GM12878 (cell line): ENCODE measurements around the gene IL1RAPL1. TPM values are rescaled to one million over a fixed set of nuclear protein-coding genes. Genes with fewer than 3 reads are reported as not detected.
A peak's percentile ranks its signal among the peaks of the same experiment; 100 is the strongest.

Experiments
- BACH1 ChIP-seq: fragments of 450-650 bp; IDR thresholded peaks from 2 replicates; pipeline ENCODE4 v1.6.1; 2017; ENCODE audit warnings: mild to moderate bottlenecking, borderline replicate concordance
- BCL11A ChIP-seq: IDR thresholded peaks from 2 replicates; pipeline ENCODE4 v1.6.1; 2011; ENCODE audit warnings: low read depth, low read length
- BMI1 ChIP-seq: fragments of 450-650 bp; IDR thresholded peaks from 2 replicates; pipeline ENCODE4 v1.6.1; 2016; ENCODE audit warnings: mild to moderate bottlenecking, moderate library complexity, borderline replicate concordance
- CBX5 ChIP-seq: sonication (generic); IDR thresholded peaks from 2 replicates; pipeline ENCODE4 v1.6.1; 2016; ENCODE audit warnings: low read depth, moderate library complexity, mild to moderate bottlenecking, inconsistent platforms
- CREM ChIP-seq: IDR thresholded peaks from 2 replicates; pipeline ENCODE4 v1.6.1; 2014; ENCODE audit warnings: antibody characterized with exemption, low read depth
- ESRRA ChIP-seq: IDR thresholded peaks from 2 replicates; pipeline ENCODE4 v1.6.1; 2012; ENCODE audit warnings: mild to moderate bottlenecking, low read length, improper control_type of control experiment
- FOXK2 ChIP-seq: fragments of 450-650 bp; IDR thresholded peaks from 2 replicates; pipeline ENCODE4 v1.6.1; 2017; ENCODE audit warnings: mild to moderate bottlenecking, moderate library complexity
- FOXM1 ChIP-seq: IDR thresholded peaks from 2 replicates; pipeline ENCODE4 v1.6.1; 2012; ENCODE audit warnings: low read depth, mild to moderate bottlenecking, inconsistent platforms, low read length, moderate library complexity
- GATAD2B ChIP-seq: fragments of 450-650 bp; conservative IDR thresholded peaks from 2 replicates; pipeline ENCODE4 v1.6.1; 2017; ENCODE audit warnings: low read depth, mild to moderate bottlenecking, moderate library complexity
- HDGF ChIP-seq: fragments of 450-650 bp; IDR thresholded peaks from 2 replicates; pipeline ENCODE4 v1.6.1; 2016; ENCODE audit warnings: antibody characterized with exemption
- MTA2 ChIP-seq: fragments of 450-650 bp; IDR thresholded peaks from 2 replicates; pipeline ENCODE4 v1.6.1; 2016; ENCODE audit warnings: low read depth, mild to moderate bottlenecking, moderate library complexity
- MYC ChIP-seq: IDR thresholded peaks from 2 replicates; pipeline ENCODE4 v1.6.1; 2011; ENCODE audit warnings: mild to moderate bottlenecking, low read length, moderate library complexity, inconsistent platforms; ENCODE audit not compliant: insufficient read depth, insufficient replicate concordance, insufficient read length, severe bottlenecking
- RB1 ChIP-seq: fragments of 450-650 bp; formaldehyde crosslinking; IDR thresholded peaks from 2 replicates; pipeline ENCODE4 v1.6.1; 2017; ENCODE audit warnings: mild to moderate bottlenecking, borderline replicate concordance
- RELA ChIP-seq: fragments of 450-650 bp; IDR thresholded peaks from 2 replicates; pipeline ENCODE4 v1.8.0; 2014; ENCODE audit warnings: borderline replicate concordance; ENCODE audit not compliant: partially characterized antibody
- SMARCA5 ChIP-seq: fragments of 450-650 bp; IDR thresholded peaks from 2 replicates; pipeline ENCODE4 v1.6.1; 2017; ENCODE audit warnings: mild to moderate bottlenecking
- SUZ12 ChIP-seq: fragments of 200-600 bp; sonication (generic); IDR thresholded peaks from one replicate; pipeline ENCODE4 v1.6.1; 2018; ENCODE audit warnings: antibody characterized with exemption, mild to moderate bottlenecking; ENCODE audit not compliant: unreplicated experiment
- TAF1 ChIP-seq: IDR thresholded peaks from 2 replicates; pipeline ENCODE4 v1.6.1; 2011; ENCODE audit warnings: mild to moderate bottlenecking, low read depth, low read length, borderline replicate concordance
- TCF12 ChIP-seq: IDR thresholded peaks from 2 replicates; pipeline ENCODE4 v1.6.1; 2011; ENCODE audit warnings: low read depth, mild to moderate bottlenecking, low read length
- WRNIP1 ChIP-seq: IDR thresholded peaks from 2 replicates; pipeline ENCODE4 v1.6.1; 2011; ENCODE audit warnings: low read depth, low read length, improper control_type of control experiment, borderline replicate concordance
- YBX1 ChIP-seq: fragments of 450-650 bp; IDR thresholded peaks from 2 replicates; pipeline ENCODE4 v1.6.1; 2016; ENCODE audit warnings: antibody characterized with exemption
- ZNF217 ChIP-seq: fragments of 450-650 bp; IDR thresholded peaks from 2 replicates; pipeline ENCODE4 v1.6.1; 2017; ENCODE audit warnings: antibody characterized with exemption, mild to moderate bottlenecking
- ZNF384 ChIP-seq: IDR thresholded peaks from 2 replicates; pipeline ENCODE4 v1.6.1; 2012; ENCODE audit warnings: low read depth, mild to moderate bottlenecking, low read length, improper control_type of control experiment, borderline replicate concordance
- polyA plus RNA-seq, 11 experiments: library from polyadenylated mRNA; depleted of rRNA in 4 of 11; unstranded in 6 of 11; stranded (reverse) in 5 of 11; fragments of >200 nt; fragmentation: Nextera tagmentation in 4 of 11; fragmentation: Illumina TruSeq in 1 of 11; extraction: Ambion mirVana in 4 of 11; extraction: Trizol in 1 of 11; gene quantifications; 1 replicate in 1 of 11; 2 replicates in 10 of 11; pipeline versions ENCODE4 v1.2.1 to v1.2.3, GENCODE V29; 2011 to 2016; ENCODE audit warnings: inconsistent platforms in 2 of 11, missing spikeins in 2 of 11, low read depth in 1 of 11
- total RNA-seq, 4 experiments: library from RNA; depleted of rRNA in 3 of 4; stranded (reverse); fragments of >200 nt in 3 of 4; fragmentation: Illumina TruSeq in 1 of 4; extraction: Trizol in 1 of 4; gene quantifications; 2 replicates each; pipeline versions ENCODE4 v1.2.1 to v1.2.3, GENCODE V29; 2013 to 2021
- TF ChIP-seq, protein P1 (sequence below): fragments of 450-650 bp; IDR thresholded peaks from 2 replicates; pipeline ENCODE4 v1.6.1; 2018; ENCODE audit warnings: mild to moderate bottlenecking, low read depth, moderate library complexity; ENCODE audit not compliant: partially characterized antibody
- TF ChIP-seq, protein P2 (sequence below): fragments of 450-650 bp; formaldehyde crosslinking; IDR thresholded peaks from 2 replicates; pipeline ENCODE4 v1.5.0; 2022; ENCODE audit warnings: mild to moderate bottlenecking, missing genetic modification characterization
- TF ChIP-seq, protein P3 (sequence below): fragments of 450-650 bp; IDR thresholded peaks from 2 replicates; pipeline ENCODE4 v1.6.1; 2017; ENCODE audit warnings: borderline replicate concordance
- TF ChIP-seq, protein P4 (sequence below): fragments of 450-650 bp; IDR thresholded peaks from 2 replicates; pipeline ENCODE4 v1.6.1; 2016; ENCODE audit warnings: mild to moderate bottlenecking

Gene IL1RAPL1
- total and polyA plus RNA-seq, 10 of the 15 experiments (the other 5 are each of a cell fraction or from before 2014, with no cell fraction given) = not detected

GRCh38 chrX:29870608-29871007 lies 1283.4 kb downstream of the IL1RAPL1 start (continued):
- TF ChIP-seq ZNF217 (no peak), CREM (no peak; the same call in 1 of the 2 replicates), ZNF384 (no peak), BMI1 (no peak), BCL11A (no peak), ESRRA (no peak), RELA (no peak), TCF12 (no peak), FOXK2 (no peak), CBX5 (no peak), RB1 (no peak), FOXM1 (peak; percentile 70; the same call in 1 of the 2 replicates), MTA2 (no peak), HDGF (no peak), GATAD2B (no peak), WRNIP1 (no peak), SUZ12 (no peak), BACH1 (no peak), YBX1 (no peak), TAF1 (no peak), SMARCA5 (no peak), MYC (no peak)
- TF ChIP-seq, protein P1, sequence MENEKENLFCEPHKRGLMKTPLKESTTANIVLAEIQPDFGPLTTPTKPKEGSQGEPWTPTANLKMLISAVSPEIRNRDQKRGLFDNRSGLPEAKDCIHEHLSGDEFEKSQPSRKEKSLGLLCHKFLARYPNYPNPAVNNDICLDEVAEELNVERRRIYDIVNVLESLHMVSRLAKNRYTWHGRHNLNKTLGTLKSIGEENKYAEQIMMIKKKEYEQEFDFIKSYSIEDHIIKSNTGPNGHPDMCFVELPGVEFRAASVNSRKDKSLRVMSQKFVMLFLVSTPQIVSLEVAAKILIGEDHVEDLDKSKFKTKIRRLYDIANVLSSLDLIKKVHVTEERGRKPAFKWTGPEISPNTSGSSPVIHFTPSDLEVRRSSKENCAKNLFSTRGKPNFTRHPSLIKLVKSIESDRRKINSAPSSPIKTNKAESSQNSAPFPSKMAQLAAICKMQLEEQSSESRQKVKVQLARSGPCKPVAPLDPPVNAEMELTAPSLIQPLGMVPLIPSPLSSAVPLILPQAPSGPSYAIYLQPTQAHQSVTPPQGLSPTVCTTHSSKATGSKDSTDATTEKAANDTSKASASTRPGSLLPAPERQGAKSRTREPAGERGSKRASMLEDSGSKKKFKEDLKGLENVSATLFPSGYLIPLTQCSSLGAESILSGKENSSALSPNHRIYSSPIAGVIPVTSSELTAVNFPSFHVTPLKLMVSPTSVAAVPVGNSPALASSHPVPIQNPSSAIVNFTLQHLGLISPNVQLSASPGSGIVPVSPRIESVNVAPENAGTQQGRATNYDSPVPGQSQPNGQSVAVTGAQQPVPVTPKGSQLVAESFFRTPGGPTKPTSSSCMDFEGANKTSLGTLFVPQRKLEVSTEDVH = no peak
- TF ChIP-seq, protein P2, sequence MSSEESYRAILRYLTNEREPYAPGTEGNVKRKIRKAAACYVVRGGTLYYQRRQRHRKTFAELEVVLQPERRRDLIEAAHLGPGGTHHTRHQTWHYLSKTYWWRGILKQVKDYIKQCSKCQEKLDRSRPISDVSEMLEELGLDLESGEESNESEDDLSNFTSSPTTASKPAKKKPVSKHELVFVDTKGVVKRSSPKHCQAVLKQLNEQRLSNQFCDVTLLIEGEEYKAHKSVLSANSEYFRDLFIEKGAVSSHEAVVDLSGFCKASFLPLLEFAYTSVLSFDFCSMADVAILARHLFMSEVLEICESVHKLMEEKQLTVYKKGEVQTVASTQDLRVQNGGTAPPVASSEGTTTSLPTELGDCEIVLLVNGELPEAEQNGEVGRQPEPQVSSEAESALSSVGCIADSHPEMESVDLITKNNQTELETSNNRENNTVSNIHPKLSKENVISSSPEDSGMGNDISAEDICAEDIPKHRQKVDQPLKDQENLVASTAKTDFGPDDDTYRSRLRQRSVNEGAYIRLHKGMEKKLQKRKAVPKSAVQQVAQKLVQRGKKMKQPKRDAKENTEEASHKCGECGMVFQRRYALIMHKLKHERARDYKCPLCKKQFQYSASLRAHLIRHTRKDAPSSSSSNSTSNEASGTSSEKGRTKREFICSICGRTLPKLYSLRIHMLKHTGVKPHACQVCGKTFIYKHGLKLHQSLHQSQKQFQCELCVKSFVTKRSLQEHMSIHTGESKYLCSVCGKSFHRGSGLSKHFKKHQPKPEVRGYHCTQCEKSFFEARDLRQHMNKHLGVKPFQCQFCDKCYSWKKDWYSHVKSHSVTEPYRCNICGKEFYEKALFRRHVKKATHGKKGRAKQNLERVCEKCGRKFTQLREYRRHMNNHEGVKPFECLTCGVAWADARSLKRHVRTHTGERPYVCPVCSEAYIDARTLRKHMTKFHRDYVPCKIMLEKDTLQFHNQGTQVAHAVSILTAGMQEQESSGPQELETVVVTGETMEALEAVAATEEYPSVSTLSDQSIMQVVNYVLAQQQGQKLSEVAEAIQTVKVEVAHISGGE = no peak
- TF ChIP-seq, protein P3, sequence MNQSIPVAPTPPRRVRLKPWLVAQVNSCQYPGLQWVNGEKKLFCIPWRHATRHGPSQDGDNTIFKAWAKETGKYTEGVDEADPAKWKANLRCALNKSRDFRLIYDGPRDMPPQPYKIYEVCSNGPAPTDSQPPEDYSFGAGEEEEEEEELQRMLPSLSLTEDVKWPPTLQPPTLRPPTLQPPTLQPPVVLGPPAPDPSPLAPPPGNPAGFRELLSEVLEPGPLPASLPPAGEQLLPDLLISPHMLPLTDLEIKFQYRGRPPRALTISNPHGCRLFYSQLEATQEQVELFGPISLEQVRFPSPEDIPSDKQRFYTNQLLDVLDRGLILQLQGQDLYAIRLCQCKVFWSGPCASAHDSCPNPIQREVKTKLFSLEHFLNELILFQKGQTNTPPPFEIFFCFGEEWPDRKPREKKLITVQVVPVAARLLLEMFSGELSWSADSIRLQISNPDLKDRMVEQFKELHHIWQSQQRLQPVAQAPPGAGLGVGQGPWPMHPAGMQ = no peak
- TF ChIP-seq, protein P4, sequence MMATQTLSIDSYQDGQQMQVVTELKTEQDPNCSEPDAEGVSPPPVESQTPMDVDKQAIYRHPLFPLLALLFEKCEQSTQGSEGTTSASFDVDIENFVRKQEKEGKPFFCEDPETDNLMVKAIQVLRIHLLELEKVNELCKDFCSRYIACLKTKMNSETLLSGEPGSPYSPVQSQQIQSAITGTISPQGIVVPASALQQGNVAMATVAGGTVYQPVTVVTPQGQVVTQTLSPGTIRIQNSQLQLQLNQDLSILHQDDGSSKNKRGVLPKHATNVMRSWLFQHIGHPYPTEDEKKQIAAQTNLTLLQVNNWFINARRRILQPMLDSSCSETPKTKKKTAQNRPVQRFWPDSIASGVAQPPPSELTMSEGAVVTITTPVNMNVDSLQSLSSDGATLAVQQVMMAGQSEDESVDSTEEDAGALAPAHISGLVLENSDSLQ = no peak
